K562 (cell line): ENCODE data around the gene RBMS1. TPM values are rescaled to one million over a fixed set of nuclear protein-coding genes. Genes with fewer than 3 reads are reported as not detected.

ENCODE experiments used
- ATAC-seq: fragments of 200-7000 bp; cut with Tn5 transposase; 3 replicates; pipeline ENCODE4 v1.9.1; 2020; ENCODE audit warnings: moderate library complexity
- BruUV-seq: library from RNA; stranded (reverse); fragments of 400-500 nt; replicated peaks from 2 replicates; lab custom pipeline; 2021; lab: Mats Ljungman, UMichigan
- CTCF ChIA-PET: fragments of 300-600 bp; formaldehyde crosslinking; extraction: SDS; loops from one replicate; lab custom pipeline; 2021; ENCODE audit warnings: low intra/inter-chr PET ratio; lab: Yijun Ruan, JAX
- POLR2A ChIA-PET: fragments of 300-600, 350-650 bp; sonication (Branson Sonifier 250); formaldehyde crosslinking; extraction: SDS; loops from one replicate; lab custom pipeline; 2021; ENCODE audit warnings: antibody characterized with exemption, inconsistent platforms; lab: Yijun Ruan, JAX
- DNase-seq, 4 experiments: peaks; one replicate each; pipeline versions ENCODE4 v3.0.0 to v3.0.0-alpha.2; 2011 to 2018; ENCODE audit warnings: low spot score in 3 of 4, mixed read lengths in 3 of 4; ENCODE audit errors: extremely low read depth in 1 of 4
- FAIRE-seq: peaks from 2 replicates; lab custom pipeline; 2011; peaks lifted over from hg19 to GRCh38; lab: Jason Lieb, UNC
- H2AFZ ChIP-seq: 2 replicates; pipeline ENCODE4 v1.6.0; 2011; ENCODE audit warnings: low read depth, low read length, control low read depth, inconsistent platforms
- H3K27ac ChIP-seq: fragments of 200-600 bp; 3 replicates; pipeline ENCODE4 v1.8.0; 2011; ENCODE audit warnings: low read depth, mild to moderate bottlenecking, control low read depth, inconsistent platforms, low read length, moderate library complexity, mixed read lengths; ENCODE audit errors: extremely low read depth
- H3K27me3 ChIP-seq, 2 experiments: fragments of 300-600 bp in 1 of 2; 2 replicates in 1 of 2; 3 replicates in 1 of 2; pipeline versions ENCODE4 v1.6.0 to v1.8.0; 2011; ENCODE audit warnings: inconsistent platforms in 2 of 2, low read length in 2 of 2, mild to moderate bottlenecking in 1 of 2, mixed read lengths in 1 of 2, moderate library complexity in 1 of 2; ENCODE audit not compliant: control insufficient read depth in 2 of 2, insufficient read depth in 2 of 2
- H3K36me3 ChIP-seq: fragments of 300-600 bp; 3 replicates; pipeline ENCODE4 v1.8.0; 2011; ENCODE audit warnings: mild to moderate bottlenecking, low read length, inconsistent platforms; ENCODE audit not compliant: control insufficient read depth, insufficient read depth
- H3K4me1 ChIP-seq, 2 experiments: fragments of 200-600 bp in 1 of 2; replicated peaks in 1 of 2; 2 replicates in 1 of 2; 3 replicates in 1 of 2; pipeline versions ENCODE4 v1.5.1 to v1.8.0; 2011; ENCODE audit warnings: inconsistent platforms in 2 of 2, low read length in 2 of 2, mild to moderate bottlenecking in 1 of 2, mixed read lengths in 1 of 2, moderate library complexity in 1 of 2; ENCODE audit not compliant: control insufficient read depth in 2 of 2, insufficient read depth in 2 of 2
- H3K4me2 ChIP-seq: 2 replicates; pipeline ENCODE4 v1.6.1; 2011; ENCODE audit warnings: low read length, control low read depth, inconsistent platforms, mixed read lengths; ENCODE audit not compliant: insufficient read depth
- H3K4me3 ChIP-seq: fragments of 200-600 bp; sonication (generic), shearing (Covaris generic); 2 replicates; pipeline ENCODE4 v1.5.1; 2016; ENCODE audit warnings: control low read depth, inconsistent platforms
- H3K79me2 ChIP-seq: fragments of 200-600 bp; 3 replicates; pipeline ENCODE4 v1.8.0; 2011; ENCODE audit warnings: low read length, inconsistent platforms; ENCODE audit not compliant: control insufficient read depth, insufficient read depth
- H3K9ac ChIP-seq, 2 experiments: 2 replicates each; pipeline versions ENCODE4 v1.6.0 to v1.6.1; 2011; ENCODE audit warnings: low read depth in 2 of 2, low read length in 2 of 2, control low read depth in 1 of 2, inconsistent platforms in 1 of 2, mild to moderate bottlenecking in 1 of 2, mixed read lengths in 1 of 2; ENCODE audit not compliant: insufficient read depth in 1 of 2
- H3K9me1 ChIP-seq: one replicate; pipeline ENCODE4 v1.6.0; 2011; ENCODE audit warnings: inconsistent platforms, mild to moderate bottlenecking, low read length, moderate library complexity; ENCODE audit not compliant: control insufficient read depth, insufficient read depth
- H3K9me3 ChIP-seq: replicated peaks from 2 replicates; pipeline ENCODE4 v1.5.1; 2011; ENCODE audit warnings: low read depth, low read length, inconsistent platforms; ENCODE audit not compliant: control insufficient read depth, insufficient read depth
- H4K20me1 ChIP-seq: replicated peaks from 2 replicates; pipeline ENCODE4 v1.6.1; 2011; ENCODE audit warnings: low read length, inconsistent platforms, mixed read lengths; ENCODE audit not compliant: control insufficient read depth, insufficient read depth
- ATF2 ChIP-seq: sonication (generic); formaldehyde crosslinking; IDR thresholded peaks from 2 replicates; pipeline ENCODE4 v1.8.1; 2022; ENCODE audit warnings: missing genetic modification reagents
- CGGBP1 ChIP-seq: fragments of 250-450 bp; sonication (Bioruptor Pico); IDR thresholded peaks from 2 replicates; pipeline ENCODE4 v1.9.0; 2021; ENCODE audit warnings: mild to moderate bottlenecking
- ESRRB ChIP-seq: fragments of 250-450 bp; sonication (Bioruptor Pico); IDR thresholded peaks from 2 replicates; pipeline ENCODE4 v1.5.0; 2020; ENCODE audit warnings: mild to moderate bottlenecking, moderate library complexity, borderline replicate concordance
- FOXO4 ChIP-seq: fragments of 450-650 bp; formaldehyde crosslinking; IDR thresholded peaks from 2 replicates; pipeline ENCODE4 v1.4.0; 2020; ENCODE audit warnings: mild to moderate bottlenecking, moderate library complexity
- JUND ChIP-seq, 2 experiments: IDR thresholded peaks; 2 replicates in 1 of 2; 3 replicates in 1 of 2; pipeline ENCODE4 v1.6.1; 2011; ENCODE audit warnings: borderline replicate concordance in 2 of 2, low read depth in 2 of 2, low read length in 2 of 2, improper control_type of control experiment in 1 of 2, missing biosample characterization in 1 of 2, missing genetic modification characterization in 1 of 2, missing genetic modification reagents in 1 of 2
- MAFG ChIP-seq: fragments of 450-650 bp; conservative IDR thresholded peaks from 2 replicates; pipeline ENCODE4 v1.6.1; 2016; ENCODE audit warnings: missing genetic modification characterization, missing compliant biosample characterization
- MAZ ChIP-seq, 2 experiments: fragments of 450-650 bp in 1 of 2; sonication (generic) in 1 of 2; formaldehyde crosslinking; IDR thresholded peaks in 1 of 2; conservative IDR thresholded peaks in 1 of 2; 2 replicates each; pipeline versions ENCODE4 v1.4.0 to v1.5.0; 2020; ENCODE audit warnings: mild to moderate bottlenecking in 1 of 2, missing genetic modification reagents in 1 of 2
- MCM5 ChIP-seq: fragments of 450-650 bp; IDR thresholded peaks from 2 replicates; pipeline ENCODE4 v1.6.1; 2016; ENCODE audit warnings: low read depth
- SLC30A9 ChIP-seq: fragments of 250-450 bp; sonication (Bioruptor Pico); IDR thresholded peaks from 2 replicates; pipeline ENCODE4 v1.8.0; 2022; ENCODE audit warnings: mild to moderate bottlenecking, moderate library complexity
- SRSF9 ChIP-seq: fragments of 200-400 bp; formaldehyde crosslinking; IDR thresholded peaks from 2 replicates; pipeline ENCODE4 v1.6.1; 2017; ENCODE audit warnings: low read depth, low read length, borderline replicate concordance
- STAT5B ChIP-seq: fragments of 250-450 bp; sonication (Bioruptor Pico); IDR thresholded peaks from 2 replicates; pipeline ENCODE4 v1.8.0; 2021; ENCODE audit warnings: mild to moderate bottlenecking, inconsistent platforms
- TAF7 ChIP-seq: fragments of 450-650 bp; IDR thresholded peaks from 2 replicates; pipeline ENCODE4 v1.6.1; 2016; ENCODE audit warnings: missing genetic modification characterization, missing compliant biosample characterization
- TRIM25 ChIP-seq: fragments of 450-650 bp; IDR thresholded peaks from 2 replicates; pipeline ENCODE4 v1.7.0; 2016; ENCODE audit warnings: borderline replicate concordance
- ZKSCAN3 ChIP-seq: fragments of 250-450 bp; sonication (Bioruptor Pico); IDR thresholded peaks from 2 replicates; pipeline ENCODE4 v1.4.0; 2020
- ZNF780A ChIP-seq: fragments of 250-450 bp; sonication (Bioruptor Pico); IDR thresholded peaks from 2 replicates; pipeline ENCODE4 v1.5.0; 2021; ENCODE audit warnings: mild to moderate bottlenecking
- WGBS: fragments of 100-300 bp; shearing (Covaris generic); methylation state at CpG from one replicate; pipeline ENCODE4 v1.1.6; 2016; ENCODE audit warnings: low coverage, mixed read lengths; ENCODE audit not compliant: insufficient coverage; ENCODE audit errors: missing lambda C conversion rate; 5-methylcytosine and 5-hydroxymethylcytosine counted together
- in situ Hi-C: fragments of 300-500 bp; cut with MboI; formaldehyde crosslinking; loops from 4 replicates; pipeline ENCODE4 v1.15.0; 2018; ENCODE audit warnings: inconsistent platforms, mixed read lengths
- intact Hi-C: fragments of 100-400 bp; cut with micrococcal nuclease; formaldehyde crosslinking; loops from 2 replicates; pipeline ENCODE4 v1.14.2; 2022
- polyA plus RNA-seq, 8 experiments: library from polyadenylated mRNA; depleted of rRNA in 4 of 8; stranded (reverse) in 5 of 8; unstranded in 3 of 8; fragments of >200 nt; fragmentation: Nextera tagmentation in 2 of 8; fragmentation: Illumina TruSeq in 1 of 8; extraction: Ambion mirVana in 2 of 8; extraction: Trizol in 1 of 8; gene quantifications; 2 replicates each; pipeline versions ENCODE4 v1.2.1 to v1.2.3, GENCODE V29; 2011 to 2014; ENCODE audit warnings: inconsistent platforms in 1 of 8, missing spikeins in 1 of 8
- total RNA-seq, 7 experiments: library from RNA; depleted of rRNA in 6 of 7; stranded (reverse); fragments of >200 nt in 6 of 7; fragmentation: Illumina TruSeq in 2 of 7; extraction: Trizol in 2 of 7; gene quantifications; 2 replicates each; pipeline versions ENCODE4 v1.2.1 to v1.2.3, GENCODE V29; 2011 to 2021; ENCODE audit warnings: low replicate concordance in 1 of 7

RBMS1 gene
- total and polyA plus RNA-seq, 9 of the 15 experiments (the other 6 are each of a cell fraction or from before 2014, with no cell fraction given), result 0.04 to 0.31 (median 0.09) TPM; not detected in 6

GRCh38 chr2:160437273-160437672 is 56.3 kb downstream of the RBMS1 start:
- intact Hi-C loops, result no loop called here
- Histone ChIP-seq H3K4me2 (no peak overlapping the region), H3K4me1 (no peaks in the 10 kb centered on the region), H4K20me1 (no peaks in the 10 kb centered on the region), H3K79me2 (no peaks in the 10 kb centered on the region), H3K27me3 (no peaks in the 10 kb centered on the region), H3K4me3 (no peak overlapping the region), H2AFZ (no peak overlapping the region), H3K9me1 (no peaks in the 10 kb centered on the region), H3K9me3 (no peaks in the 10 kb centered on the region), H3K36me3 (no peaks in the 10 kb centered on the region), H3K27ac (no peak overlapping the region), H3K9ac (no peak overlapping the region)
- DNase-seq, result no peak
- FAIRE-seq, result no peak
- in situ Hi-C loops, result no loop called here
- CTCF ChIA-PET, result no interaction called here
- ATAC-seq, result no peak
- POLR2A ChIA-PET, result no interaction called here
- WGBS, result 0% methylated on average over 4 of the region's 4 CpGs
- TF ChIP-seq JUND (IDR thresholded peaks at IDR 0.05; ENCODE audit: borderline replicate concordance, low read depth, low read length), result no peak
- TF ChIP-seq JUND (tag; IDR thresholded peaks at IDR 0.05; ENCODE audit: borderline replicate concordance, low read depth, low read length), result no peak
- no peak for TF ChIP-seq TAF7
- no peak for TF ChIP-seq CGGBP1 (CRISPR knock-in tag)
- TF ChIP-seq ATF2 (CRISPR knock-in tag), result no peak
- TF ChIP-seq MCM5, result no peak
- TF ChIP-seq ZKSCAN3 (CRISPR knock-in tag), result no peak
- TF ChIP-seq FOXO4 (CRISPR knock-in tag), result no peak
- no peak for TF ChIP-seq MAZ (CRISPR knock-in tag; conservative IDR thresholded peaks at IDR 0.05 in 1 of 2, IDR thresholded peaks at IDR 0.05 in 1 of 2)
- TF ChIP-seq SRSF9, result no peak
- no peak for TF ChIP-seq STAT5B (CRISPR knock-in tag)
- TF ChIP-seq SLC30A9 (CRISPR knock-in tag), result no peak
- no peak for TF ChIP-seq ESRRB (CRISPR knock-in tag)
- TF ChIP-seq MAFG (tag), result no peak
- TF ChIP-seq TRIM25, result no peak
- TF ChIP-seq ZNF780A, result no peak
- no TSS peak for BruUV-seq
